C4-2B (cell line): ENCODE results near the gene KIZ.
"Not testable (repeated sequence)": the region's sequence is repeated elsewhere in the genome, so short reads cannot be mapped to it uniquely, and the experiment has no call there.

Experiments
- H3K27ac ChIP-seq: fragments of 450-650 bp; 2 replicates; pipeline ENCODE4 v1.5.1; 2017
- ZFX ChIP-seq: fragments of 450-650 bp; IDR thresholded peaks from 2 replicates; pipeline ENCODE4 v1.6.1; 2017
- TF ChIP-seq, protein P1 (sequence below): fragments of 450-650 bp; conservative IDR thresholded peaks from 2 replicates; pipeline ENCODE4 v1.5.1; 2017; ENCODE audit warnings: mild to moderate bottlenecking

Gene KIZ

GRCh38 chr20:21167261-21167660 is 41.4 kb downstream of the KIZ start:
- no peak overlapping the region for H3K27ac ChIP-seq
- TF ChIP-seq, protein P1, sequence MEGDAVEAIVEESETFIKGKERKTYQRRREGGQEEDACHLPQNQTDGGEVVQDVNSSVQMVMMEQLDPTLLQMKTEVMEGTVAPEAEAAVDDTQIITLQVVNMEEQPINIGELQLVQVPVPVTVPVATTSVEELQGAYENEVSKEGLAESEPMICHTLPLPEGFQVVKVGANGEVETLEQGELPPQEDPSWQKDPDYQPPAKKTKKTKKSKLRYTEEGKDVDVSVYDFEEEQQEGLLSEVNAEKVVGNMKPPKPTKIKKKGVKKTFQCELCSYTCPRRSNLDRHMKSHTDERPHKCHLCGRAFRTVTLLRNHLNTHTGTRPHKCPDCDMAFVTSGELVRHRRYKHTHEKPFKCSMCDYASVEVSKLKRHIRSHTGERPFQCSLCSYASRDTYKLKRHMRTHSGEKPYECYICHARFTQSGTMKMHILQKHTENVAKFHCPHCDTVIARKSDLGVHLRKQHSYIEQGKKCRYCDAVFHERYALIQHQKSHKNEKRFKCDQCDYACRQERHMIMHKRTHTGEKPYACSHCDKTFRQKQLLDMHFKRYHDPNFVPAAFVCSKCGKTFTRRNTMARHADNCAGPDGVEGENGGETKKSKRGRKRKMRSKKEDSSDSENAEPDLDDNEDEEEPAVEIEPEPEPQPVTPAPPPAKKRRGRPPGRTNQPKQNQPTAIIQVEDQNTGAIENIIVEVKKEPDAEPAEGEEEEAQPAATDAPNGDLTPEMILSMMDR = no peak
- TF ChIP-seq ZFX = no peak

DNA sequence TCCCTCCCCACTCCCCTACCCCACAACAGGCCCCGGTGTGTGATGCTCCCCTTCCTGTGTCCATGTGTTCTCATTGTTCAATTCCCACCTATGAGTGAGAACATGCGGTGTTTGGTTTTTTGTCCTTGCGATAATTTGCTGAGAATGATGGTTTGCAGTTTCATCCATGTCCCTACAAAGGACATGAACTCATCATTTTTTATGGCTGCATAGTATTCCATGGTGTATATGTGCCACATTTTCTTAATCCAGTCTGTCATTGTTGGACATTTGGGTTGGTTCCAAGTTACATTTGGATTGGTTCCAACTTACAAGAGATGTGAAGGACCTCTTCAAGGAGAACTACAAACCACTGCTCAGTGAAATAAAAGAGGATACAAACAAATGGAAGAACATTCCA is 42.2 kb downstream of the KIZ start:
- H3K27ac ChIP-seq = not testable (repeated sequence)

DNA sequence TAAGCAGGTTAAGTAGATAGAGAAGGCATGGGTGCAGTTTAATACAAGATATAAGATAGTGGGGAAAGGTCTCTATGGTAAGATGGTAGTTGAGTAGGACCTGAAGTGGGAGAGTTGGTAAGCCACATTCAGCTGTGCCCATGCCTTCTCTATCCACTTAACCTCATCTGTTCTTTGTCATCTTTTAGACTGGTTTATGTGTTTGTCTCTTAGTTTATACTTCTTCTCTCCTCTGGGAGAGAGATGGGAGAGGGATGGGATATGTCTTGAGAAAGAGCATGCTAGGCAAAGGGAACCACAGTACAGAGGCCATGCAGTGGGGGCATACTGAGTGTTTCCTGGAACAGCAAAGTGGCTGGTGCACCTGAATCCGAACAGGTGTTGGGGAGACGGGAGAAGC is 46.7 kb downstream of the KIZ start:
- H3K27ac ChIP-seq = no peak overlapping the region
- no peak for TF ChIP-seq ZFX
- TF ChIP-seq, protein P1 = no peak

- H3K27ac ChIP-seq = no peak overlapping the region
- no peak for TF ChIP-seq ZFX
- TF ChIP-seq, protein P1 = no peak
These were observed 47.6 kb downstream of the KIZ start for GRCh38 chr20:21173485-21173884.

- no peak for TF ChIP-seq ZFX
- TF ChIP-seq, protein P1 = no peak
- no peak overlapping the region for H3K27ac ChIP-seq
These were observed 48.8 kb downstream of the KIZ start for GRCh38 chr20:21174516-21175239.

DNA sequence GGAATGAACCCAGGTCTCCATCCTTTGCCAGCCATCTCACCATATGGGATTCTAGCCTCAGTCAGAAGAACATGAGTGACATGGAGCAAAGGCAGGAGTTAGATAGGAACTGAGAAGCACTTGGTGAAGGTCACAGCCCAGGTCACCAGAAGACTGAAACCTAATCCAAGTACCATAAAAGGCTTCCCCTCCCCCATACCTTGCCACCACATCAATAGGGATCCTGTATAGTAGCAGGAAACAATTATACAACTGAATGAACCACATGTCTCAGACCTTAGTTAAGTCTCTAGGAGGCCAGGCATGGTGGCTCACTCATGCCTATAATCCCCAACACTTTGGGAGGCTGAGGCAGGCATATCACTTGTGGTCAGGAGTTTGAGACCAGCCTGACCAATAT is 49.6 kb downstream of the KIZ start:
- no peak for TF ChIP-seq ZFX
- TF ChIP-seq, protein P1 = no peak
- no peak overlapping the region for H3K27ac ChIP-seq

DNA sequence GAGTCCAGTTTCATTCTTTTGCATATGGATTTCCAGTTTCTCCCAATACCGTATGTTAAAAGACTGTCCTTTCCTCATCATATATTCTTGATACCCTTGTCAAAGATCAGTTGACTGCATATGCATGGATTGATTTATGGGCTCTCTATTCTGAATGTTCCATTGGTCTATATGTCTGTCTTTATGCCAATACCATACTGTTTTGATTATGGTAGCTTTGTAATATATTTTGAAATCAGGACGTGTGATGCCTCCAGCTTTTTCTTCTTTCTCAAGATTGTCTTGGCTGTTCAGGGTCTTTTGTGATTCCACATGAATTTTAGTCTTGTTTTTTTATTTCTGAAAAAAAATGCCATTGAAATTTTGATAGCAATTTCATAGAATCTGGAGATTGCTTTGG is 51.9 kb downstream of the KIZ start:
- no peak overlapping the region for H3K27ac ChIP-seq
- TF ChIP-seq, protein P1 = no peak
- TF ChIP-seq ZFX = no peak

DNA sequence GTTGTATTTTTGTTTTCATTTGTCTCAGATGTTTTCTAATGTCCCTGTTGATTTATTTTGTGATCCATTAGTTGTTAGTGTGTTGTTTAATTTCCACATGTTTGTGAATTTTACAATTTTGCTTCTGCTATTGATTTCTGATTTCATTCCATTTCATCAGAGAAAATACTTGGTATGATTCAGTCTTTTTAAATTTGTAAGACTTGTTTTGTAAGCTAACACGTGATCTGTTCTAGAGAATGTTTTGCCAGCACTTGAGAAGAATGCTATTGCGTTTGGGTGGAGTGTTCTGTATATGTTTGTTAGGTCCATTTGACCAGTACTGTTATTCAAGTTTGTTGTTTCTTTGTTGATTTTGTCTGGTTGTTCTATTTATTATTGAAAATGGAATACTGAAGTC is 53.9 kb downstream of the KIZ start:
- H3K27ac ChIP-seq = no peak overlapping the region
- TF ChIP-seq ZFX = no peak
- TF ChIP-seq, protein P1 = no peak
